Measurements from ENCODE around the gene YIPF7. TPM values are rescaled to one million over a fixed set of nuclear protein-coding genes. Genes with fewer than 3 reads are reported as not detected.

Gene YIPF7
- polyA plus RNA-seq, 3 donors = not detected

DNA sequence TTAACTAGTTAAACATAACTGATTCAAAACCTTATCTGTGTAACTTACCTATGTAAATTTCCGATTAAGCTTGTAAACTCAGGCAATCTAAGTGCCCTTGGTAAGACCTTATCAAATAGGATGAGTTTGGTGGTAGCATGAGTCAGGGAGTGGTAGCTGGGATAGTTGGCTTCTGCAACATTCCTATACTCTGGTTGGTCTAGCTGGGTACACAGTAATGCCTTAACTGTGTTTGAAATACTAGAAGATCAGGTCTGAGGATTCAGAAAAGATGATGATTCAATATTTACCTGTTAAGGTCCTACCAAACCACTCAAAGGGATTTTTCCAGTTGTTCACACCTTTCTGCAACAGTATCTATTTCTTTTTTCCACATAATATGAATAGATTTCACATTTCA lies 5.3 kb downstream of the YIPF7 start:
- Mint-ChIP-seq H3K9me3 (peaks cover 8 to 21% (median 14%) of the 10 kb centered on the region in 7 donors), H3K27me3 (ENCODE audit: low read depth in 3 of 3) (peaks cover 0 to 7% (median 0%) of the 10 kb centered on the region in 3 donors), H3K4me1 (no peaks in the 10 kb centered on the region), H3K27ac (no peak overlapping the region), H3K36me3 (no peaks in the 10 kb centered on the region), H3K4me3 (no peak overlapping the region)
- no CpG with 5 or more reads among the region's 1 CpG for WGBS (ENCODE audit: insufficient coverage)
- no peak overlapping the region for H3K4me2 ChIP-seq (replicated peaks; ENCODE audit: extremely low read depth, low read length, poor library complexity, severe bottlenecking)
- no peaks in the 10 kb centered on the region for H3K79me2 ChIP-seq (ENCODE audit: insufficient read depth, low read length)
- no peak overlapping the region for H2AFZ ChIP-seq (ENCODE audit: insufficient read depth, low read depth, low read length, poor library complexity, severe bottlenecking)
- no peaks in the 10 kb centered on the region for H3K36me3 ChIP-seq (replicated peaks in 1 of 2; ENCODE audit: control insufficient read depth in 1 of 2, insufficient read depth in 2 of 2, low read length in 2 of 2)
- H3K4me1 ChIP-seq (ENCODE audit: control insufficient read depth in 1 of 2, insufficient read depth in 2 of 2, low read length in 2 of 2) = no peaks in the 10 kb centered on the region
- no peak for DNase-seq
- H4K20me1 ChIP-seq (ENCODE audit: insufficient read depth, low read length) = no peaks in the 10 kb centered on the region
- peaks cover 18 to 20% of the 10 kb centered on the region in 2 donors for H3K9me3 ChIP-seq (replicated peaks in 1 of 2; ENCODE audit: control insufficient read depth in 1 of 2, insufficient read depth in 1 of 2, low read length in 2 of 2)
- H3K27ac ChIP-seq (ENCODE audit: low read depth in 1 of 2, low read length in 2 of 2) = no peak overlapping the region
- no peak overlapping the region for H3K9ac ChIP-seq (ENCODE audit: insufficient read depth, low read length, poor library complexity, severe bottlenecking)
- intact Hi-C loops (cut with micrococcal nuclease) = no loop called here
- no peak overlapping the region for H3K4me3 ChIP-seq (replicated peaks in 1 of 3; ENCODE audit: low read depth in 2 of 3, low read length in 3 of 3)
- no peaks in the 10 kb centered on the region for H3K27me3 ChIP-seq (ENCODE audit: control insufficient read depth in 2 of 2, insufficient read depth in 2 of 2, low read length in 2 of 2)
- TF ChIP-seq, protein P1, sequence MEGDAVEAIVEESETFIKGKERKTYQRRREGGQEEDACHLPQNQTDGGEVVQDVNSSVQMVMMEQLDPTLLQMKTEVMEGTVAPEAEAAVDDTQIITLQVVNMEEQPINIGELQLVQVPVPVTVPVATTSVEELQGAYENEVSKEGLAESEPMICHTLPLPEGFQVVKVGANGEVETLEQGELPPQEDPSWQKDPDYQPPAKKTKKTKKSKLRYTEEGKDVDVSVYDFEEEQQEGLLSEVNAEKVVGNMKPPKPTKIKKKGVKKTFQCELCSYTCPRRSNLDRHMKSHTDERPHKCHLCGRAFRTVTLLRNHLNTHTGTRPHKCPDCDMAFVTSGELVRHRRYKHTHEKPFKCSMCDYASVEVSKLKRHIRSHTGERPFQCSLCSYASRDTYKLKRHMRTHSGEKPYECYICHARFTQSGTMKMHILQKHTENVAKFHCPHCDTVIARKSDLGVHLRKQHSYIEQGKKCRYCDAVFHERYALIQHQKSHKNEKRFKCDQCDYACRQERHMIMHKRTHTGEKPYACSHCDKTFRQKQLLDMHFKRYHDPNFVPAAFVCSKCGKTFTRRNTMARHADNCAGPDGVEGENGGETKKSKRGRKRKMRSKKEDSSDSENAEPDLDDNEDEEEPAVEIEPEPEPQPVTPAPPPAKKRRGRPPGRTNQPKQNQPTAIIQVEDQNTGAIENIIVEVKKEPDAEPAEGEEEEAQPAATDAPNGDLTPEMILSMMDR (IDR thresholded peaks at IDR 0.05) = no peak

GRCh38 chr4:44638091-44638490 lies 13.3 kb downstream of the YIPF7 start:
- peaks cover 0 to 3% (median 0%) of the 10 kb centered on the region in 3 donors for H3K27me3 Mint-ChIP-seq (ENCODE audit: low read depth in 3 of 3)
- Histone ChIP-seq H3K9ac (ENCODE audit: insufficient read depth, low read length, poor library complexity, severe bottlenecking) (no peak overlapping the region), H3K4me1 (ENCODE audit: control insufficient read depth in 1 of 2, insufficient read depth in 2 of 2, low read length in 2 of 2) (no peaks in the 10 kb centered on the region), H2AFZ (ENCODE audit: insufficient read depth, low read depth, low read length, poor library complexity, severe bottlenecking) (no peak overlapping the region), H3K4me3 (replicated peaks in 1 of 3; ENCODE audit: low read depth in 2 of 3, low read length in 3 of 3) (no peak overlapping the region), H3K36me3 (replicated peaks in 1 of 2; ENCODE audit: control insufficient read depth in 1 of 2, insufficient read depth in 2 of 2, low read length in 2 of 2) (no peaks in the 10 kb centered on the region), H3K79me2 (ENCODE audit: insufficient read depth, low read length) (no peaks in the 10 kb centered on the region), H3K4me2 (replicated peaks; ENCODE audit: extremely low read depth, low read length, poor library complexity, severe bottlenecking) (no peak overlapping the region), H4K20me1 (ENCODE audit: insufficient read depth, low read length) (no peaks in the 10 kb centered on the region), H3K9me3 (replicated peaks in 1 of 2; ENCODE audit: control insufficient read depth in 1 of 2, insufficient read depth in 1 of 2, low read length in 2 of 2) (peaks cover 6 to 7% of the 10 kb centered on the region in 2 donors), H3K27ac (ENCODE audit: low read depth in 1 of 2, low read length in 2 of 2) (no peak overlapping the region), H3K27me3 (ENCODE audit: control insufficient read depth in 2 of 2, insufficient read depth in 2 of 2, low read length in 2 of 2) (no peaks in the 10 kb centered on the region)
- H3K4me3 Mint-ChIP-seq = no peak overlapping the region
- H3K27ac Mint-ChIP-seq = no peak overlapping the region
- no peak for DNase-seq
- intact Hi-C loops (cut with micrococcal nuclease) = no loop called here
- H3K9me3 Mint-ChIP-seq = peaks cover 2 to 13% (median 6%) of the 10 kb centered on the region in 7 donors
- no peaks in the 10 kb centered on the region for H3K4me1 Mint-ChIP-seq
- TF ChIP-seq, protein P1 (IDR thresholded peaks at IDR 0.05) = no peak
- H3K36me3 Mint-ChIP-seq = no peaks in the 10 kb centered on the region
- no CpG with 5 or more reads among the region's 4 CpGs for WGBS (ENCODE audit: insufficient coverage)
